GM15510 (cell line): ENCODE data around the gene TMEM223.

Experiments used
- POLR2A ChIP-seq: IDR thresholded peaks from 3 replicates; pipeline ENCODE4 v1.6.1; 2011; ENCODE audit warnings: borderline replicate concordance; ENCODE audit not compliant: insufficient read length; ENCODE audit errors: extremely low read depth

The TMEM223 gene, protein sequence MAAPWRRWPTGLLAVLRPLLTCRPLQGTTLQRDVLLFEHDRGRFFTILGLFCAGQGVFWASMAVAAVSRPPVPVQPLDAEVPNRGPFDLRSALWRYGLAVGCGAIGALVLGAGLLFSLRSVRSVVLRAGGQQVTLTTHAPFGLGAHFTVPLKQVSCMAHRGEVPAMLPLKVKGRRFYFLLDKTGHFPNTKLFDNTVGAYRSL

DNA sequence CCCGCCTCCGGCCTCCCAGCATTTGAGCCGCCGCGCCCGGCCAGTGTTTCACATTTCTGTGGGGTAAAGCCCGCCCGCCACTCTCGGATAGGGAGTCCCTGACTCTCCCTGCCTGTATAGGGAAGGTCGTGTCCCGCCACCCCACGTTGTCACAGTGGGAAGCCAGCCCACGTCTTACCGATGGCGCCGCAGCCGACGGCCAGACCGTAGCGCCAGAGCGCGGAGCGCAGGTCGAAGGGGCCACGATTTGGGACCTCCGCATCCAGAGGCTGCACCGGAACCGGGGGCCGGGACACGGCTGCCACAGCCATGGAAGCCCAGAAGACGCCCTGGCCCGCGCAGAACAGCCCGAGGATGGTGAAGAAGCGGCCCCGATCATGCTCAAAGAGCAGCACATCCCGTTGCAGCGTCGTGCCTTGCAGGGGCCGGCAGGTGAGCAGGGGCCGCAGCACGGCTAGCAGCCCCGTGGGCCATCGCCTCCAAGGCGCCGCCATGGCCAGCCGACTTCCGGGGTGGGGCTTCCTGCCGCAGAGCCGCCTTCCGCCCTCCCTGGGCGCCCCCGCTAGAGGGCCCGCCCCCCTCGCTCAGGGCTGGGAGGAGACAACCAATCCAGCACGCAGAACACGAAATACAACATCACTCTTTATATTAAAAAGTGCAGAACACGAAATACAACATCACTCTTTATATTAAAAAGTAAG is at the start of gene TMEM223:
TMEM223 (minus strand) TSS at position 506 of the 701 bp plus-strand sequence; CDS start at position 494, 12 bp downstream.
- peak; percentile 97 for TF ChIP-seq POLR2A

DNA sequence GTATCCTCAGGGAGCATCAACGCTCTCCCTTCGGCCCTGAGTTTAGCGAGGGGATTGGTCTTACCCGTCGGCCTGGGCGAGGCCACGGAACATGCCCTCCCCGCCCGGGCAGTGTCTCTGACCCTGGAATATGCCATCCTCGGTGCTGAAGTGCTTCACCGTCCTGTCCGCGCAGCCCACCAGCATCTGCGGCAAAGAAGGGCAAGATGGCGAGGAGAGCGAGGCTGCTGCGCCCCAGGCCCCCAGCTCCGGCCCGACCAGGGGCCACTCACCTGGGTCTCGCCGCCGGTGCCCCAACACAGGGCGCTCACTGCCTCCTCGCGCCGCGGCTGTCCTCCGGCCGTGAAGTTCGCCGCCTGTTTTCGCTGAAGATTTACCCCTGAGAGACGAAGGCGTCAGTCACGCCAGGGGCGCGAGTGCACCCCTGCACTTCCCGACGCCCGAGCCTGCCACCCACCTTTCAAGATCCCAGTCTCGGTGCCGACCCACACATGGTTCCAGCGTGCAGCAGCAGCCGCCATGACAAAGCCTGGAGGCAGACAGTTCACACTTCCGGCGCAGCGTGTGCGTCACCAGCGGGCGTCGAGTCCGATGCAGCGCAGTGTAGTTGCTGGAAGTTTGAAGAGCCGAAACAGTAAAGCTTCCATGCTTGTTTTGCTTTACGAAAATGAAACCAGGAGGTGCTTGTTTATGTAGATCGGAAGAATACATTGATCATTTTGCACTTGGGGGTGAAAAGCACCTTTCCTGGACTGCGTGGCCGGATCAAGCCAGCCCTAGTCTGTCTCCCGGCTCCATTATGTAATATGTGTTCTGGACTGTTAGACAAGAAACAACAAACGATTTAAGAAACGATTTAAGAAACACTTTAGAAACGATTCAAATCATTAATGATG is 47.5 kb upstream of the TMEM223 start, which contains the start of gene WDR74:
WDR74 (minus strand) TSS at position 541 of the 896 bp plus-strand sequence; CDS start at position 521, 20 bp downstream.
- peak; percentile 92 for TF ChIP-seq POLR2A

DNA sequence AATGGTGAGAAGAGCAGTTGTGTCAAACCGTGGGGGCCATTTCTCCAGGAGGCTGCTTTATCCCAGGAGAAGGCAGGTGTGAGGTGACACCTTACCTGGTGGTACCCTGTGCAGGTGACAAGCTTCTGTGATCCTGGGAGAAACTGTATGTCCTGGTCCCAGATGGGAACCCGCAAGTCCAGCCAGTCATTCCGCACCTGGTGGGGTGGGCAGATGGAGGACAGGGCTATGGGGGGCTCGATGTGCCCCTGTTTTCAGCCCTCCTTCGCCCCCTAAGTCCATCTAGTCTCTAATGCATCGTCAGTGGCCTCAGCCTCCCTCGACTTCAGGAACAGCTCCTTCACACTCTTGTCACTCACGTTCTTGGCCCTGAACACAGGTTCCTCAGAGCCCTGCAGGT is 43.5 kb upstream of the TMEM223 start:
- no peak for TF ChIP-seq POLR2A

DNA sequence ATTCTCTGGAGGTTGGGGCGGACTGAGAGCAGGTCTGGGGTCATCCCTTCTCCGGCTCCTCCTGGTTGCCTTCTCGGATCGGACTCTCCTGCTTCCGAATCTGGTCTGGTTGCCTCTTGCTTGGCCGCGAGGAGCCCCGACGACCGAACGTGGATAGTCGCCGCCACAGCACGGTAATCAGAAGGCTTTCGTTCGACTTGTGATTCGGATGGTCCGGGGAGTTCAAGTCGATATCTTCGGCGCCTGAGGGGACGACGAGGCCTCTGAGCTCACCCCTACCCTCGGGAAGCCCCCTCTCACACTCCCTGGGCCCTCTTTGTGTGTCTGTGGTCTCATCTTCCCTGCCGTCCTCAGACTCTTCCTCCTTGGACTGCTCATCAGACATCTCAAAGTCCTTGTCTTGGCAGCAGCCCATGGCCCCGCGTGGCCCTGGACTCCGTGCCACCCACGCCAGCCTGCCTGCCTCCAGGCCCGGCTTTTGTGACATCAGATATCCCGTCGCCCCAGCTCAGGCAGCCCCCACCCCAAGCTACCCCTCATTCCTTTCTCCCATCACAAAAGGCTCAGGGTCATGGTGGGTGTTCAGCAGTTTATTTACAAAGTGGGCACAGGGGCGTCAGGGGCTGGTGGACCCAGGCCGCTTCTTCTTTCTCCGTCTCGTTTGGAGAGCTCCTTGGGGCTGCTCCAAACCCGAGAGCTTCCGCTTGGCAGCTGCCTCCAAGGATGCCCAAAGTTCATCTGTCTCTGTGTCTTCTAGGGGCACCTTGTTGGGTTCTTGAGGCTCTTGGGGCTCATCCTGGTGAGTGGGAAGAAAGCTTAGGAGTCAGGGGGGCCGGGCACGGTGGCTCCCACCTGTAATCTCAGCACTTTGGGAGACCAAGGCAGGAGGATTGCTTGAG is 40.8 kb upstream of the TMEM223 start, which contains the start of gene TEX54:
TEX54 (minus strand) TSS at position 506 of the 899 bp plus-strand sequence.
- no peak for TF ChIP-seq POLR2A

DNA sequence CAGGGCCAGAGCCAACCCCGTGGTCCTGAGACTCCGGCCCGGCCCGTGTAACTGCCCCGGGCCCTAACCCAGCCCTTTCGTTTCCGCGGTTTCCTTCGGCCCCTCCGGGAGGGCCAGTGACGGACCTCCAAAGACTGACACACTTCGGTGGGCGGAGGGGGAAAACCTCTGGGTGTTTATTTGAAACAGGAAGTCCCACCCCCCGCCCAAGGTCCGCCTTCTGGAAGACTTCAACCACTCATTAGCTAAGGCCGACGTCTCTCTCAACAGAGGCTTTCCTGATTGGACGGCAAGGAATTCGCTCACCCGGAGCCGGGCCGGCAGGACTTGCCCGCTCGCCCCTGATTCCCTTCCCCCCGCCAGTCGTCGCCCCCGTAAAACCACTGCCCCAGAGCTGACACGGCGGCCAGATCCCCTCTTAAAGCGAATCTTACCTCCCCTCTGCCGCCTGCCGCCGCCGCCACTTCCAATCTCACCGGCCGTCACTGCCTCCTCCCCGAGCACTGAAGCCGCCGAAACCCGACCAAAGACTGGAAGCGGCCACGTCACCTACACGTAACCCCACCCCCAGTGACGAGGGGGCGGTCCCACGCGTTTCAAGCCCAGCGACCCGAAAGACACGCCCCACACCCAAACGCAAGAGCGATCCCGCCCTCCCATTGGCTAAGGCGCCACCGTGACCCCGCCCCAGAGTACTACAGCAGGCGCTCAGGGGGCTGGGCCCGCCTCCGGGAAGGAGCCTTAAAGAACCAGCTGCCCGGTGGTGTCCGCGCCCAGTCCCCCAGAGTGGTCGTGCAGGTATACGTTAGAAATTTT is 39.9 kb upstream of the TMEM223 start, which contains the start of gene STX5:
STX5 (minus strand) TSS at position 532 of the 816 bp plus-strand sequence. CDS start 808 bp downstream, outside the sequence.
- peak; percentile 68 for TF ChIP-seq POLR2A

DNA sequence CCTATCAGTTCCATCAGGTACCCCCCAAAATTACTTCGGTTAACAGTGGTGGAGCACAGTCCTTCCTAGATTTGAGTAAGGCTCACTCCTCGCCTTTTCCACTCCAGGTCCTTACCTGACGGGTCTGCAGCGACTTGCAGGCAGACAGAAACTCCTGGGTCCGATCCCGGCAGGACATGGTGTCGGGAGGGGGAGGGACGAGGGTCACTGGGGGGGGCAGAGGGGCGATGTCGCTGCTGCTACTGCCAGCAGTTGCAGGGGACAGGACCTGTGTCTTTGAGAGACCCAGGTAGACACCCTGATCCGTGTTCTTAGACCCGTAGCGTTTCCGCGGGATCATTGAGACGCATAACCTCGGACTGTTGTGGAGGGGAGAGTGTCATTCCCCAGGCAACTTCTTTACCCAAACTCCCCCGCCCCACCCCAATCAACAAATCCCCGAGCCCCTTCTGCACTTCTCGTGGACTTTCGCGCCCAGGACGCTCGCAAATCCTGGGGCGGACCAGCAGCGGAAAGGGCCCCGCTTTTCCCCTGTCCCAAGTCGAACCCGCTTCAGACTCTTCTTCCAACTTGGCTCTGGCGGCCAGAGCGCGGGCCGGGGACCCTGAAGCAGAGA is 39.2 kb upstream of the TMEM223 start:
- TF ChIP-seq POLR2A = no peak

DNA sequence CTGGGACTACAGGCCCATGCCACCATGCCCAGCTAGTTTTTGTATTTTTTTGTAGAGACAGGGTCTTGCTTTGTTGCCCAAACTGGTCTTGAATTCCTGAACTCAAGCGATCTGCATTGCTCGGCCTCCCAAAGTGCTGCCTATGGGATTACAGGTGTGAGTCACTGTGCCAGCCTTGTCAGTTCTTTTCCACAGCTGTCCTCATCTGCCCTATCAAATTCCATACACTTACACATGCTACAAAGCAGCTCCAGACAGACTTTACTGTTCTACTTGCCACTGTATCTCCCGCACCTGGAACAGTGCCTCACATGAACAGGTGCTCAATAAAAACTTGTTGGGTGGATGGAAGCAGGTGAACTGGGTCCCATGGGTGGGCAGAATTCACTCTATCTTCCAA is 31.9 kb upstream of the TMEM223 start:
- TF ChIP-seq POLR2A = no peak

DNA sequence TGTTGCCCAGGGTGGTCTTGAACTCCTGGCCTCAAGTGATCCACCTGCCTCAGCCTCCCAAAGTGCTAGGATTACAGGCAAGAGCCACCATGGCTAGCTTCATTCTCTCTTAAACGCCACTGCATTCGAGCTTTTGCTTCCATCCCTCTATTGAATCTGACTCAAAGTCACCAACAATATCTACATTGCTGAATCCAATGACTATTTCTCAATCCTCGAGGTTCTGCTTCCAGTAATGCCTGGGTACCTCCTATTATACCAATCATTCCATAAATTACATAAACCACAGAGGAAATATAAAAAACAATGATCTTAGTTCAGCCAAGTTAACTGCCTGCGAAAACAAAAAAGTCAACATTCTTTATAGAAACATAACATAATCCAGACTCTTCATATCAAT is 25.3 kb upstream of the TMEM223 start:
- TF ChIP-seq POLR2A = no peak

DNA sequence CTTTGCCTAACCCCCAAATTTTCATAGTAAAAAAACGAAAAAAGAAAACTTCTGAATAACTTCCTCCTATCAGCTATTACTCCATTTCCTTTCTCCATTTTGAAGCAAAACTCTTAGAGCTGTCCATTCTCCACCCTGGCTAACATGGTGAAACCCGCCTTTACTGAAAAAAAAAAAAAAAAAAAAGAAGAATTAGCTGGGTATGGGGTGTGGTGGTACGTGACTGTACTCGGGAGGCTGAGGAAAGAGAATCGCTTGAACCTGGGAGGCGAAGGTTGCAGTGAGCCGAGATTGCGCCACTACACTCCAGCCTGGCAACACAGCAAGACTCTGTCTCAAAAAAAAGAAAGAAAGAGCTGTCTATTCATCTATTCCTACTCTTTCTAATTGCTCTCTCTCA is 24.8 kb upstream of the TMEM223 start:
- no peak for TF ChIP-seq POLR2A

DNA sequence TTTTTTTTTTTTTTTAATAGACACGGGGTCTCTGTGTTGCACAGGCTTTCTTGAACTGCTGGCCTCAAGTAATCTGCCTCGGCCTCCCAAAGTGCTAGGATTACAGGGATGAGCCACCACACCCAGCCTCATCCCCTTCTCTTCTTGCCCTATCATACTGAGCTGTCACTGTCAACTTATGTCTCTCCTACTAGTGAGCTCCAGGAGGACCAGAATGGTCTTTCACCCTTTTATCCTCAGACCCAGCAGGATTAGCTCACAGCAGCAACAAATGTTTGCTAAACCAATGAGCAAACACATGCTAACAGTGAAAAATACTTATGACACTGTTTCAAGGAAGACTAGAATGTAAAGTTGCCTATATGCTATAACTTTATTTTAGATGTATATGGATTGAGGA is 19.9 kb upstream of the TMEM223 start:
- TF ChIP-seq POLR2A = no peak

DNA sequence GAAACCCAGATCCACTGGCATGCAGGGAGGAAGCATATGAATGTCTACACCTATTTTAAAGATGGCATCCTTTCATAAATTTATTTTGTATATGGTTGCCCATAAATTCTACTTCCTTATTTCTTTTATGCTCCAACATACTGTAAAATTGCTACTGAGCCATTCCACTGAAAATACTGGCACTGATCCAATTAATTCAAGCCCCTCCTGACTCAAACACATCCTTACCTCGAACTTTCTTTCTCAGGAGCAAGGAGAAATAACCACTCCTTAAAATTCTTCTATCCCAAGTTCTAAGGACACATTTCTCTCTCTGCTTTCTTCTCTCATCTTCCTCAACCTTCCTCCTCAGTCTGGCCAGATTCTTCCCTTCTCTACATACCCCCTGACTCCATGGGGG is 18.9 kb upstream of the TMEM223 start:
- no peak for TF ChIP-seq POLR2A

DNA sequence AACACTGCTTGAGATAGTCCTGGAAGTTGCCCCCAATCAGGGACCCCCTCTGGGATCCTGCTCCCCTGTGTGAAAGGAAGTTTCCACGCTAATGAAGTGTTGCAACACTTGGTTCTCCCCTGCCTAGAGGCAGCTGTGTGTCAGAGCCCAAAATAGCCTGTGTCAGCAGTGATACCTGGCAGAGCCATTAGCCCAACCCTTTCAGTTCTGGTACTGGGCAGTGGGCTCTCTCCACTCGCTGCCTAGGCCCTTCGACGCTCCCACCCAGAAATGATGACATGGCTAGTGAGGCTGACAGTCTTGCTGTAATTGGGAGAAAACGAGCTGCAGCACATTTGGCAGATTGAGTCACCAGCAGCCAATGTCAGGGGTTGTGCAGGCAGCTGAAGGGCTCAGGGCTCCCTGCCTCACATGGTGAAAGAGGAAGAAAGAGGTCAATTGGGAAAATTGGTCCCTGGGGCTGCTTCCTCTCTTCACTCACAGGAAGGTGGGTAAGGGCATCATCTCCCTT is 14.9 kb upstream of the TMEM223 start:
- no peak for TF ChIP-seq POLR2A
